CD4-positive, CD25-positive, alpha-beta regulatory T cell (primary cell): ENCODE data around the gene VPS26A. TPM values are rescaled to one million over a fixed set of nuclear protein-coding genes. Genes with fewer than 3 reads are reported as not detected.
A peak's percentile ranks its signal among the peaks of the same experiment; 100 is the strongest.

Experiments used
- ATAC-seq, 2 donors: fragments of 150-1000 bp; cut with Tn5 transposase; one replicate each; pipeline ENCODE4 v1.10.0; 2021; ENCODE audit warnings: low read depth in 2 of 2, moderate number of reproducible peaks in 2 of 2, moderate library complexity in 1 of 2
- DNase-seq, 3 donors: peaks; one replicate each; pipeline versions ENCODE4 v3.0.0 to v3.0.0-alpha.2; 2012 to 2022; ENCODE audit warnings: mixed read lengths in 1 of 3
- H3K27ac ChIP-seq: one replicate; pipeline ENCODE4 v1.7.0; 2013; ENCODE audit warnings: mild to moderate bottlenecking, low read length; ENCODE audit not compliant: insufficient read depth, poor library complexity, severe bottlenecking
- H3K27me3 ChIP-seq: one replicate; pipeline ENCODE4 v1.7.0; 2013; ENCODE audit warnings: low read length; ENCODE audit not compliant: control insufficient read depth, insufficient read depth
- H3K36me3 ChIP-seq: one replicate; pipeline ENCODE4 v1.7.0; 2013; ENCODE audit warnings: mild to moderate bottlenecking, low read length, moderate library complexity; ENCODE audit not compliant: control insufficient read depth, insufficient read depth
- H3K4me1 ChIP-seq: 2 replicates; pipeline ENCODE4 v1.7.0; 2013; ENCODE audit warnings: mild to moderate bottlenecking, low read length; ENCODE audit not compliant: insufficient read depth, control insufficient read depth, poor library complexity, severe bottlenecking
- H3K4me3 ChIP-seq: one replicate; pipeline ENCODE4 v1.7.0; 2013; ENCODE audit warnings: low read depth, mild to moderate bottlenecking, low read length, moderate library complexity
- H3K9me3 ChIP-seq, 2 experiments: 1 replicate in 1 of 2; 2 replicates in 1 of 2; pipeline ENCODE4 v1.7.0; 2013; ENCODE audit warnings: low read length in 2 of 2, mild to moderate bottlenecking in 1 of 2, moderate library complexity in 1 of 2; ENCODE audit not compliant: control insufficient read depth in 2 of 2
- H3K27ac Mint-ChIP-seq, 3 donors: one replicate each; pipeline ENCODE4 v1.8.0; 2020 to 2022; ENCODE audit warnings: mild to moderate bottlenecking in 3 of 3, mixed read lengths in 3 of 3, moderate library complexity in 2 of 3
- H3K27me3 Mint-ChIP-seq: one replicate; pipeline ENCODE4 v1.8.0; 2022; ENCODE audit warnings: mild to moderate bottlenecking, mixed read lengths
- H3K36me3 Mint-ChIP-seq: one replicate; pipeline ENCODE4 v1.8.0; 2020; ENCODE audit warnings: mixed read lengths
- H3K4me1 Mint-ChIP-seq, 4 donors: one replicate each; pipeline ENCODE4 v1.8.0; 2020 to 2022; ENCODE audit warnings: mixed read lengths in 4 of 4, mild to moderate bottlenecking in 1 of 4
- H3K4me3 Mint-ChIP-seq, 4 donors: one replicate each; pipeline ENCODE4 v1.8.0; 2020 to 2022; ENCODE audit warnings: mild to moderate bottlenecking in 4 of 4, mixed read lengths in 4 of 4, moderate library complexity in 3 of 4
- H3K9me3 Mint-ChIP-seq, 7 donors: one replicate each; pipeline ENCODE4 v1.8.0; 2020 to 2022; ENCODE audit warnings: mixed read lengths in 7 of 7, mild to moderate bottlenecking in 3 of 7, moderate library complexity in 2 of 7
- polyA plus RNA-seq, 4 donors: library from polyadenylated mRNA; unstranded; fragments of 300-500 nt; fragmentation: Illumina TruSeq; gene quantifications; one replicate each; pipeline ENCODE4 v1.2.3, GENCODE V29; 2021
- total RNA-seq: library from RNA; stranded (reverse); gene quantifications from one replicate; pipeline ENCODE4 v1.2.3, GENCODE V29; 2022

The VPS26A gene
- total and polyA plus RNA-seq, 5 donors from 2014 or later = 40.3 to 55.5 (median 44.1) TPM

DNA sequence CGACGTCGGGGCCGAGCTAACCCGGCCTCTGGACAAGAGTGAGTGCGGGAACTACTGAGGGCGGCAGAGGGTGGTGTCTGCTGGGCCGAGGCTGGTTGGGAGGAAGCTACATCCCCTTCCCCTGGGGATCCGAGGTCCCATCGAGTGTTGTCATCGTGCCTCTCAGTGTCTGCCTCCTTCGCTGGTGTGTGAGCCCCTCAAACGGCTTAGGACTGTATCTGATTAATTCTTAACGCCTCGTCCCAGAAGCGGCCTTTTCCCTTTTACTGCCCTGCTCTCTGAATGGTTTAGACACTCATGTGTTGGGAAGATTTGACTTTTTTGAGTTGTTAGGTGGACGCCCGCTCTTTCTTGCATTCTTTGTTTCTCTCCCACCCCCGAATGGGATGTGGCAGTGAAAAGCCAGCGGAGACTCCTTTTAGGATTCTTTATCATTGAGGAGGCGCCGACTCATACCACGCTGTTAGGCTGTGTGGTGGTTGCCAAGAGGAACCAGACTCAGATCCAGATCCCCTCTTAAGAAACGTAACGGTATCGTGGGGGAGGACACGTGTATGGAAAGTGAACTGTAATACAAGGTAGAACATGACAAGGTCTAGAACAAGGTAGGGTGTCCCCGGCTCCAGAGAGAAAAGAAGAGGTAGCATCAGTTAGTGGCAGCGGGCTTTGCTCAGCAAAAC, 56.7 kb downstream of the VPS26A start:
- peaks cover 32 to 56% (median 40%) of the 10 kb centered on the region in 4 donors for H3K4me1 Mint-ChIP-seq
- Histone ChIP-seq H3K4me1 (peaks cover 26% of the 10 kb centered on the region), H3K27me3 (no peaks in the 10 kb centered on the region), H3K4me3 (peak overlapping the region; percentile 97), H3K9me3 (no peaks in the 10 kb centered on the region), H3K36me3 (peaks cover 13% of the 10 kb centered on the region), H3K27ac (peak overlapping the region; percentile 95)
- DNase-seq (peak in 2 of 3 donors; percentile 19 to 21), ATAC-seq (peak in 1 of 2 donors; percentile 21)
- H3K4me3 Mint-ChIP-seq = peak overlapping the region; percentile 93 to 99 (median 98)
- H3K9me3 Mint-ChIP-seq = no peaks in the 10 kb centered on the region
- peak overlapping the region; percentile 100 for H3K27ac Mint-ChIP-seq
- peaks cover 13% of the 10 kb centered on the region for H3K36me3 Mint-ChIP-seq
- H3K27me3 Mint-ChIP-seq = no peaks in the 10 kb centered on the region

DNA sequence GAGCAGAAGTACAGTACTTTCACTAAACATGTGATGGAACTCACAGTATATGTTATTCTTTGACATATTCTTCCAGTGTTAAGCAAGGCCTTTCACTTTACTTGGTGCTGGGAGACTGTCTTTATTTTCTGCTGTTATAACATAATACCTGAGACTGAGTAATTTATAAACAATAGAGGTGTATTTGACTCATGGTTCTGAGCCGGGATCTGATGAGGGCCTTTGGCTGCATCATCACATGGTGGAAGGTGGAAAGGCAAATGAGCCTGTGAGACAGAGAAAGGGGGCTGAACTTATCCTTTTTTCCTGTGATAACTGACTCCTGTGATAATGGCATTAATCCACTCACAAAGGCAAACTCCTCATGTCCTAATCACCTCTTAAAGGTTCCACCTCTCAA, 57.5 kb downstream of the VPS26A start:
- Histone ChIP-seq H3K27me3 (no peaks in the 10 kb centered on the region), H3K4me3 (peak overlapping the region; percentile 97), H3K36me3 (peaks cover 20% of the 10 kb centered on the region), H3K4me1 (peaks cover 26% of the 10 kb centered on the region), H3K9me3 (no peaks in the 10 kb centered on the region), H3K27ac (peak overlapping the region; percentile 95)
- H3K4me3 Mint-ChIP-seq = peak overlapping the region; percentile 93 to 99 (median 98)
- no peak for ATAC-seq
- H3K9me3 Mint-ChIP-seq = no peaks in the 10 kb centered on the region
- peaks cover 32 to 56% (median 43%) of the 10 kb centered on the region in 4 donors for H3K4me1 Mint-ChIP-seq
- H3K36me3 Mint-ChIP-seq = peaks cover 20% of the 10 kb centered on the region
- peak overlapping the region in 2 of 3 donors; percentile 100 for H3K27ac Mint-ChIP-seq
- no peak for DNase-seq
- H3K27me3 Mint-ChIP-seq = no peaks in the 10 kb centered on the region

- Mint-ChIP-seq H3K27ac (no peak overlapping the region), H3K36me3 (peaks cover 22% of the 10 kb centered on the region)
- peak overlapping the region; percentile 95 for H3K27ac ChIP-seq
Measured at GRCh38 chr10:69182005-69182404, 58.0 kb downstream of the VPS26A start.

GRCh38 chr10:69186524-69186923, 62.5 kb downstream of the VPS26A start:
- ATAC-seq (no peak), DNase-seq (no peak)
- Histone ChIP-seq H3K36me3 (peaks cover 58% of the 10 kb centered on the region), H3K4me3 (no peak overlapping the region), H3K27ac (no peak overlapping the region), H3K27me3 (no peaks in the 10 kb centered on the region), H3K9me3 (no peaks in the 10 kb centered on the region), H3K4me1 (peaks cover 3% of the 10 kb centered on the region)
- no peaks in the 10 kb centered on the region for H3K9me3 Mint-ChIP-seq
- H3K27me3 Mint-ChIP-seq = no peaks in the 10 kb centered on the region
- H3K36me3 Mint-ChIP-seq = peaks cover 36% of the 10 kb centered on the region
- H3K4me1 Mint-ChIP-seq = peaks cover 15 to 35% (median 26%) of the 10 kb centered on the region in 4 donors
- H3K4me3 Mint-ChIP-seq = no peak overlapping the region
- no peak overlapping the region for H3K27ac Mint-ChIP-seq

More at GRCh38 chr10:69182005-69182404, 58.0 kb downstream of the VPS26A start:
- Histone ChIP-seq H3K36me3 (peaks cover 26% of the 10 kb centered on the region), H3K4me1 (peaks cover 26% of the 10 kb centered on the region), H3K4me3 (no peak overlapping the region), H3K27me3 (no peaks in the 10 kb centered on the region), H3K9me3 (no peaks in the 10 kb centered on the region)
- Mint-ChIP-seq H3K27me3 (no peaks in the 10 kb centered on the region), H3K4me3 (peak overlapping the region in 1 of 4 donors; percentile 28), H3K9me3 (no peaks in the 10 kb centered on the region), H3K4me1 (peaks cover 32 to 56% (median 43%) of the 10 kb centered on the region in 4 donors)
- no peak for ATAC-seq
- no peak for DNase-seq

- H3K27ac ChIP-seq = no peak overlapping the region
- H3K9me3 ChIP-seq = no peaks in the 10 kb centered on the region
- no peak overlapping the region for H3K4me3 Mint-ChIP-seq
- peak overlapping the region; percentile 16 to 92 (median 59) for H3K27ac Mint-ChIP-seq
- no peaks in the 10 kb centered on the region for H3K9me3 Mint-ChIP-seq
- no peak overlapping the region for H3K4me3 ChIP-seq
- no peaks in the 10 kb centered on the region for H3K27me3 Mint-ChIP-seq
- peaks cover 53% of the 10 kb centered on the region for H3K36me3 ChIP-seq
- H3K27me3 ChIP-seq = no peaks in the 10 kb centered on the region
- H3K36me3 Mint-ChIP-seq = peaks cover 33% of the 10 kb centered on the region
- DNase-seq (no peak), ATAC-seq (no peak)
- H3K4me1 Mint-ChIP-seq = peaks cover 0 to 24% (median 2%) of the 10 kb centered on the region in 4 donors
- H3K4me1 ChIP-seq = peaks cover 25% of the 10 kb centered on the region
Measured at GRCh38 chr10:69201045-69201444, 77.1 kb downstream of the VPS26A start.

- ATAC-seq = no peak
- Mint-ChIP-seq H3K27ac (peak overlapping the region in 2 of 3 donors; percentile 14 to 59), H3K36me3 (peaks cover 35% of the 10 kb centered on the region), H3K9me3 (no peaks in the 10 kb centered on the region), H3K4me3 (peak overlapping the region in 1 of 4 donors; percentile 43), H3K27me3 (no peaks in the 10 kb centered on the region), H3K4me1 (peaks cover 0 to 28% (median 3%) of the 10 kb centered on the region in 4 donors)
- H3K27ac ChIP-seq = peak overlapping the region; percentile 30
- H3K27me3 ChIP-seq = no peaks in the 10 kb centered on the region
- DNase-seq = peak in 2 of 3 donors; percentile 19 to 41
- H3K4me3 ChIP-seq = no peak overlapping the region
- H3K9me3 ChIP-seq = no peaks in the 10 kb centered on the region
- peaks cover 51% of the 10 kb centered on the region for H3K36me3 ChIP-seq
- H3K4me1 ChIP-seq = peaks cover 26% of the 10 kb centered on the region
Measured at GRCh38 chr10:69202332-69202731, 78.4 kb downstream of the VPS26A start.

DNA sequence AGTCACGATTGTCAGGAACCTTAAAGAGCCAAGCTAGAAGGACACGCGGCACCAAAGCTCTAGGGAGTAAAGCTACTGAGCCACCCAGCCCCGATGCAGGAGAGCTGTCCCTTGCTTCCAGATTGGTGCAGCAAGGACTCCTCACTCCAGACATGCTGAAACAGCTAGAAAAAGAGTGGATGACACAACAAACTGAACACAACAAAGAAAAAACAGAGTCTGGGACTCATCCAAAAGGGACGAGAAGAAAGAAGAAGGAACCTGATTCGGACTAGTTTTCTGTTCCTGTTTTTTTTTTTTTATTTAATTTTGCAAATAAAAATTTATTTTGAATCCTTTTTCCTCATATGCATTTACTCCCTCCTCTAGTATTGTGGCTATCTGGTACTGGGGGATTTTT, 84.8 kb downstream of the VPS26A start:
- H3K4me1 Mint-ChIP-seq = peaks cover 0 to 13% (median under 1%) of the 10 kb centered on the region in 4 donors
- no peaks in the 10 kb centered on the region for H3K27me3 Mint-ChIP-seq
- no peaks in the 10 kb centered on the region for H3K9me3 ChIP-seq
- no peak overlapping the region for H3K27ac ChIP-seq
- no peaks in the 10 kb centered on the region for H3K9me3 Mint-ChIP-seq
- peaks cover 19% of the 10 kb centered on the region for H3K4me1 ChIP-seq
- ATAC-seq (no peak), DNase-seq (no peak)
- H3K27ac Mint-ChIP-seq = peak overlapping the region in 1 of 3 donors; percentile 74
- H3K4me3 Mint-ChIP-seq = no peak overlapping the region
- H3K27me3 ChIP-seq = no peaks in the 10 kb centered on the region
- H3K36me3 ChIP-seq = peaks cover 44% of the 10 kb centered on the region
- H3K4me3 ChIP-seq = no peak overlapping the region
- peaks cover 28% of the 10 kb centered on the region for H3K36me3 Mint-ChIP-seq
